Mucosa of descending colon (tissue), 3 donors: ENCODE results near the gene CTBP2. TPM values are rescaled to one million over a fixed set of nuclear protein-coding genes. Genes with fewer than 3 reads are reported as not detected.

Experiments used
- ATAC-seq: fragments of 200-7000 bp; cut with Tn5 transposase; one replicate; pipeline ENCODE4 v1.9.1; 2020; ENCODE audit warnings: mild to moderate bottlenecking, moderate library complexity
- DNase-seq, 3 donors: peaks; one replicate each; pipeline ENCODE4 v3.0.0-alpha.2; 2020
- H3K36me3 ChIP-seq: fragments of 200-600 bp; one replicate; pipeline ENCODE4 v1.8.0; 2021; ENCODE audit warnings: low read depth, mild to moderate bottlenecking
- H3K4me1 ChIP-seq: fragments of 200-600 bp; one replicate; pipeline ENCODE4 v1.8.0; 2021; ENCODE audit warnings: low read depth, mild to moderate bottlenecking
- H3K4me3 ChIP-seq: fragments of 200-600 bp; one replicate; pipeline ENCODE4 v1.8.0; 2021; ENCODE audit warnings: mild to moderate bottlenecking
- H3K9me3 ChIP-seq: fragments of 200-600 bp; one replicate; pipeline ENCODE4 v1.8.0; 2021; ENCODE audit warnings: mild to moderate bottlenecking
- CTCF ChIP-seq: fragments of 200-600 bp; IDR thresholded peaks from one replicate; pipeline ENCODE4 v1.8.0; 2022; ENCODE audit warnings: antibody characterized with exemption, mild to moderate bottlenecking
- intact Hi-C, 2 donors: fragments of 100-400 bp; cut with DNase I in 1 of 2; cut with micrococcal nuclease in 1 of 2; formaldehyde crosslinking; loops; one replicate each; pipeline versions ENCODE4 v1.11.0 to v1.11.1; 2022; cut with DNase I, micrococcal nuclease
- total RNA-seq, 3 donors: library from RNA; stranded (reverse); fragmentation: NEBNext Ultra II Directional in 2 of 3; extraction: Animal tissue kit (Norgen Biotek cat#: 25700) in 2 of 3; gene quantifications; one replicate each; pipeline versions ENCODE4 v1.2.1 to v1.2.4, GENCODE V29; 2021 to 2023
- donor health status: DM: no; HTN: no; CAD: no; lungs with moderate emphysema.
- donor health status: DM: no; HTN: no; CAD: no.
- donor health status: DM: no; HTN: yes; CAD: no.

Gene CTBP2
- total RNA-seq, 3 donors from 2014 or later = 109 to 137 (median 121) TPM

- no peaks in the 10 kb centered on the region for H3K9me3 ChIP-seq
- H3K4me3 ChIP-seq = no peak overlapping the region
- no peak for TF ChIP-seq CTCF
- H3K4me1 ChIP-seq = peaks cover 25% of the 10 kb centered on the region
- no peaks in the 10 kb centered on the region for H3K36me3 ChIP-seq
- intact Hi-C loops = no loop called here
- ATAC-seq = no peak
- no peak for DNase-seq
These were observed 24.7 kb downstream of the CTBP2 start for GRCh38 chr10:125135771-125136035.

GRCh38 chr10:125134916-125135770 lies 25.2 kb downstream of the CTBP2 start:
- DNase-seq (no peak), ATAC-seq (peak; percentile 25)
- intact Hi-C loops = no loop called here
- H3K36me3 ChIP-seq = no peaks in the 10 kb centered on the region
- H3K4me1 ChIP-seq = peaks cover 25% of the 10 kb centered on the region
- no peak overlapping the region for H3K4me3 ChIP-seq
- TF ChIP-seq CTCF = no peak
- no peaks in the 10 kb centered on the region for H3K9me3 ChIP-seq

GRCh38 chr10:125134483-125134848 lies 25.9 kb downstream of the CTBP2 start:
- intact Hi-C loops = no loop called here
- H3K36me3 ChIP-seq = no peaks in the 10 kb centered on the region
- H3K4me3 ChIP-seq = no peak overlapping the region
- TF ChIP-seq CTCF = no peak
- DNase-seq = no peak
- H3K9me3 ChIP-seq = no peaks in the 10 kb centered on the region
- ATAC-seq = no peak
- peaks cover 25% of the 10 kb centered on the region for H3K4me1 ChIP-seq

GRCh38 chr10:125133696-125134482 lies 26.5 kb downstream of the CTBP2 start:
- TF ChIP-seq CTCF = no peak
- ATAC-seq (no peak), DNase-seq (no peak)
- Histone ChIP-seq H3K9me3 (no peaks in the 10 kb centered on the region), H3K36me3 (no peaks in the 10 kb centered on the region), H3K4me3 (no peak overlapping the region), H3K4me1 (peaks cover 23% of the 10 kb centered on the region)
- intact Hi-C loops = no loop called here

GRCh38 chr10:125132344-125132743 lies 28.0 kb downstream of the CTBP2 start:
- H3K4me1 ChIP-seq = peaks cover 11% of the 10 kb centered on the region
- H3K4me3 ChIP-seq = no peak overlapping the region
- TF ChIP-seq CTCF = no peak
- H3K9me3 ChIP-seq = no peaks in the 10 kb centered on the region
- intact Hi-C loops = no loop called here
- no peaks in the 10 kb centered on the region for H3K36me3 ChIP-seq
- ATAC-seq = no peak
- no peak for DNase-seq
